IPS DF 6.9 (cell line): ENCODE data around the gene SPATA20.

ENCODE experiments used
- DNase-seq: peaks from one replicate; pipeline ENCODE4 v3.0.0-alpha.2; 2013; ENCODE audit warnings: low read depth, low spot score
- H3K27ac ChIP-seq: one replicate; pipeline ENCODE4 v1.5.1; 2013; ENCODE audit warnings: low read length, control low read depth
- H3K27me3 ChIP-seq: 2 replicates; pipeline ENCODE4 v1.6.1; 2013; ENCODE audit warnings: mild to moderate bottlenecking, low read length; ENCODE audit not compliant: control insufficient read depth, insufficient read depth
- H3K36me3 ChIP-seq: 2 replicates; pipeline ENCODE4 v1.6.1; 2013; ENCODE audit warnings: low read length; ENCODE audit not compliant: control insufficient read depth, insufficient read depth
- H3K4me1 ChIP-seq: 2 replicates; pipeline ENCODE4 v1.6.1; 2013; ENCODE audit warnings: low read length; ENCODE audit not compliant: control insufficient read depth, insufficient read depth
- H3K4me3 ChIP-seq: 2 replicates; pipeline ENCODE4 v1.5.1; 2013; ENCODE audit warnings: mild to moderate bottlenecking, low read length
- H3K9me3 ChIP-seq: 2 replicates; pipeline ENCODE4 v1.6.1; 2013; ENCODE audit warnings: low read length, inconsistent platforms; ENCODE audit not compliant: control insufficient read depth, insufficient read depth
- WGBS: extraction: QIAGEN DNeasy Blood & Tissue Kit; methylation state at CpG from one replicate; pipeline ENCODE4 v1.1.7; 2013; ENCODE audit warnings: mixed read lengths, missing lambda C conversion rate; ENCODE audit not compliant: insufficient read length, insufficient coverage; 5-methylcytosine and 5-hydroxymethylcytosine counted together

The SPATA20 gene

DNA sequence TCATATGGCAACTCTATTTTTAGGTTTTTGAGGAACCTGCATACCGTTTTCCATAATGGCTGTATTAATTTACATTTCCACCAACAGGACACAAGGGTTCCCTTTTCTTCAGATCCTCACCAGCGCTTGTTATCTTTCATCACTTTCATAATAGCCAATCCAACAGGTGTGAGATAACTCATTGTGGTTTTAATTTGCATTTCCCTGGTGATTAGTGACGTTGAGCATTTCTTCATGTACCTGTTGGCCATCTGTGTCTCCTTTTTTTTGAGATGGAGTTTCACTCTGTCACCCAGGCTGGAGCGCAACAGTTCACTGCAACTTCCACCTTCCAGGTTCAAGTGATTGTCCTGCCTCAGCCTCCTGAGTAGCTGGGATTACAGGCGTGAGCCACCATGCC lies 51.5 kb downstream of the SPATA20 start:
- H3K36me3 ChIP-seq, result no peaks in the 10 kb centered on the region
- H3K9me3 ChIP-seq, result no peaks in the 10 kb centered on the region
- no CpG with 5 or more reads among the region's 5 CpGs for WGBS
- H3K27ac ChIP-seq, result no peak overlapping the region
- no peak overlapping the region for H3K4me3 ChIP-seq
- peaks cover under 1% of the 10 kb centered on the region; the same call in 1 of the 2 replicates for H3K4me1 ChIP-seq
- DNase-seq, result no peak
- no peaks in the 10 kb centered on the region for H3K27me3 ChIP-seq

DNA sequence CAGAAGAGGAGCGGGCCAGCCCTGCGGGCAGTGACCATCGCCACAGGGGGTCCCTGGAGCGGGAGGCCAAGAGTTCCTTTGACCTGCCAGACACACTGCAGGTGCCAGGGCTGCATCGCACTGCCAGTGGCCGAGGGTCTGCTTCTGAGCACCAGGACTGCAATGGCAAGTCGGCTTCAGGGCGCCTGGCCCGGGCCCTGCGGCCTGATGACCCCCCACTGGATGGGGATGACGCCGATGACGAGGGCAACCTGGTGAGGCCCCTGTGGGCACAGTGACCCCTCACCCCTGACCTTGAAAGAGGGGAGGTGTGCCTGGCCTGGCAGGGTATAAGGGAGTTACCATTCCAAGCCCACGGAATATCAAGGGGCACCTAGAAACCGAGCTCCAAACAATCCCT lies 52.6 kb downstream of the SPATA20 start:
- DNase-seq, result no peak
- Histone ChIP-seq H3K36me3 (no peaks in the 10 kb centered on the region), H3K4me3 (no peak overlapping the region), H3K27me3 (no peaks in the 10 kb centered on the region), H3K4me1 (no peaks in the 10 kb centered on the region; the same call in 1 of the 2 replicates), H3K27ac (no peak overlapping the region), H3K9me3 (no peaks in the 10 kb centered on the region)
- WGBS, result no CpG with 5 or more reads among the region's 15 CpGs

DNA sequence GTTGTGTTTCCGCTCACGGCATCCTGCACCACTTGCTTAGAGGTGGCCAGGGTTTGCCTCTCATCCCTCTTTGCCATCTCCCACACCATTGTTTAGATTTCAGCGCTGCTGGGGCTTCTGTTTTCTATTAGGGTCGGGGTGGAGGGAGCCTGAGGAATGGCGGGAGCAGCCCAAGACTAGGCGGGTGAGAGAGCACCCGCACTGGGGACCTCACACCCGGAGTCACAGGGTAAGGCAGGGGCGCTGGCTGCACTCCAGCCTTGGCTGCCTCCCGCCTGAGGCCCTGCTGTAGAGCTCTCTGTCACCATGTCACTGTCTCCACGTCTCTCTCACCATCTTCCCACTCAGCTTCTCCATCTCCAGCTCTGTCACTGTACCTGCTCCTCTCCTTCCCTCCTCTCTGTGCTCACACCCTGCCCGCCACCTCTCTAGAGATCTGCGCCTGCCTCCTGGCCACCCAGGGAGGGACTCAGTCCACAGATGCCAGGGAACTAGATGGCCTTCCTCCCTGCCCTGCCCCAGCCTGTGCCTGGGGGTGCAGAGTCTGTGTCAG lies 54.9 kb downstream of the SPATA20 start:
- no peaks in the 10 kb centered on the region; the same call in 1 of the 2 replicates for H3K4me1 ChIP-seq
- no CpG with 5 or more reads among the region's 13 CpGs for WGBS
- no peak overlapping the region for H3K27ac ChIP-seq
- no peaks in the 10 kb centered on the region for H3K27me3 ChIP-seq
- no peak overlapping the region for H3K4me3 ChIP-seq
- DNase-seq, result no peak
- no peaks in the 10 kb centered on the region for H3K9me3 ChIP-seq
- H3K36me3 ChIP-seq, result no peaks in the 10 kb centered on the region

DNA sequence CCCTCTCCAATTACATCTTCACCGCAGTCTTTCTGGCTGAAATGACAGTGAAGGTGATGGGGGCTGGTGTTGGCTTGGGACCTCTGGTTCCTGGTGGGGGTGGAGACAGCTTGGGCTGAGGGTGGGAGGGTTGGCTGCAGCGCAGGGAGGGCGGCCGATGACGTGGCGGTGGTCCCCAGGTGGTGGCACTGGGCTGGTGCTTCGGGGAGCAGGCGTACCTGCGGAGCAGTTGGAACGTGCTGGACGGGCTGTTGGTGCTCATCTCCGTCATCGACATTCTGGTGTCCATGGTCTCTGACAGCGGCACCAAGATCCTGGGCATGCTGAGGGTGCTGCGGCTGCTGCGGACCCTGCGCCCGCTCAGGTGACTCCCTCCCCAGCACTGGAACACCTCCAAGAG lies 55.9 kb downstream of the SPATA20 start:
- H3K4me1 ChIP-seq, result no peaks in the 10 kb centered on the region; the same call in 1 of the 2 replicates
- H3K27ac ChIP-seq, result no peak overlapping the region
- H3K9me3 ChIP-seq, result no peaks in the 10 kb centered on the region
- no peaks in the 10 kb centered on the region for H3K27me3 ChIP-seq
- no peaks in the 10 kb centered on the region for H3K36me3 ChIP-seq
- DNase-seq, result no peak
- no CpG with 5 or more reads among the region's 18 CpGs for WGBS
- H3K4me3 ChIP-seq, result no peak overlapping the region

DNA sequence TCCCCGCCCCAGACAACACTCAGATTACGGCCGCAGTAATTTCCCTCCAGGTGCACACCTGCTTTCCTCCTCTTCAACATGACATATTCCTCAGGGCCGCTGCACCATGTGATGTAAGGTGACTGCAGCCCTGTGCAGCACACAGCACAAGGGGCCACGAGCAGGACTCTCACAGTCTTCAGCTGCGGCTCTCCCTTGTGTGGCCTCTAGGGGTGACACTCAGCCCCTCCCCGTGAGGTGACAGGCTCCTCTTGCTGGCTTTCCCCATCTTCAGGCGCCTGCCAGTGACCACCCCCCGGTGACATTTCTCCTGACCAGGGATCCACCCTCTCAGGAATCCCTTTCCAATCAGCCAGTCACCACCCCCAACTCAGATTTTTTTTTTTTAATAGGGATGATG lies 56.4 kb downstream of the SPATA20 start:
- H3K4me3 ChIP-seq, result no peak overlapping the region
- no peaks in the 10 kb centered on the region for H3K27me3 ChIP-seq
- DNase-seq, result no peak
- no peaks in the 10 kb centered on the region for H3K36me3 ChIP-seq
- H3K9me3 ChIP-seq, result no peaks in the 10 kb centered on the region
- H3K4me1 ChIP-seq, result no peaks in the 10 kb centered on the region; the same call in 1 of the 2 replicates
- H3K27ac ChIP-seq, result no peak overlapping the region
- no CpG with 5 or more reads among the region's 9 CpGs for WGBS

DNA sequence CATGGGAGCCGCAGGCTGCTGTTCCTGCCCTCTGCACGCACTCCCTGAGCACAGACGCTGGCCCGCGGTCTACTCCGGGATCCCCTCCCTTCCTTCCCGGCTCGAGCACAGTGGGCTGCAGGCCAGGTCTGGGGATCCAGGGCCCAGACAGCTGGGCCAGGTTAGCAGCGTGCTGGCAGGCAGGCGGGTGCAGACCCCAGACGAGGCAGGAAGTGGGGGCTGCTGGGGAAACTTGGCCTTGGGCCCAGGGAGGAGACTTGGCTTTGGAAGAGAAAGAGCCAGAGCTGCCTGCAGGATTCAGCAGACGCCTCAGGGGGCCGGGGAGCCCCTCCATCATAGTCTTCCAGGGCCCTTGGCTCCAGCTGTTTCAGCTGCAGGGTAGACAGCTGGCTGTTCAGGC lies 57.5 kb downstream of the SPATA20 start:
- no CpG with 5 or more reads among the region's 13 CpGs for WGBS
- no peak for DNase-seq
- H3K9me3 ChIP-seq, result no peaks in the 10 kb centered on the region
- H3K36me3 ChIP-seq, result no peaks in the 10 kb centered on the region
- no peak overlapping the region for H3K27ac ChIP-seq
- H3K4me3 ChIP-seq, result no peak overlapping the region
- H3K27me3 ChIP-seq, result no peaks in the 10 kb centered on the region
- no peaks in the 10 kb centered on the region; the same call in 1 of the 2 replicates for H3K4me1 ChIP-seq

DNA sequence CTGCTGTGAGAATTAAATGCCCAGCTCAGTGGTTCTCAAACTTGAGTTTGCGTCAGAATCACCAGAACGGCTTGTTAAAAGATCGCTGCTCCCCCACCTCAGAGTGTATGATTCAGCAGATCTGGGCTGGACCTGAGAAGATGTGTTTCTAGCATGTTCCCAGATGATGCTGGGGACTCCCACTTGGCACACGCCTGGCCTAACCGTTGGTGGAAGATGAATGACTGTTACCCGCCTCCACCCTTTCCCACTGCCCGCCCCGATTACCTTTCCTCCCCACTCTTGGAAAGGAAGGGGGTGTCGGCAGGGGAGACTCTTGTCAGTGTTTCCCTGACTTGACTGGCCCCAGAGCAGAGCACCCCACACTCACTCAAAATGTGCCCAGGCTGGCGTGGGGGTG lies 58.5 kb downstream of the SPATA20 start:
- no peak for DNase-seq
- no CpG with 5 or more reads among the region's 10 CpGs for WGBS
- no peak overlapping the region for H3K4me3 ChIP-seq
- 0 out of 2 replicates have a peak, but pooled peaks cover 2% of the 10 kb centered on the region for H3K36me3 ChIP-seq
- H3K9me3 ChIP-seq, result no peaks in the 10 kb centered on the region
- H3K27me3 ChIP-seq, result no peaks in the 10 kb centered on the region
- no peak overlapping the region for H3K27ac ChIP-seq
- H3K4me1 ChIP-seq, result no peaks in the 10 kb centered on the region; the same call in 1 of the 2 replicates
